Spinal cord (tissue), 10 donors: ENCODE results near the gene ADCY7. TPM values are rescaled to one million over a fixed set of nuclear protein-coding genes. Genes with fewer than 3 reads are reported as not detected.
"Not testable (repeated sequence)": the region's sequence is repeated elsewhere in the genome, so short reads cannot be mapped to it uniquely, and the experiment has no call there.

Experiments
- DNase-seq, 6 donors: peaks; one replicate each; pipeline versions ENCODE4 v3.0.0 to v3.0.0-alpha.2; 2013 to 2015; ENCODE audit warnings: low spot score in 6 of 6, low read depth in 4 of 6
- H3K27ac ChIP-seq: one replicate; pipeline ENCODE4 v1.5.1; 2013; ENCODE audit warnings: low read depth, low read length, control low read depth
- H3K27me3 ChIP-seq: one replicate; pipeline ENCODE4 v1.6.1; 2013; ENCODE audit warnings: low read length; ENCODE audit not compliant: control insufficient read depth, insufficient read depth
- H3K36me3 ChIP-seq: one replicate; pipeline ENCODE4 v1.6.1; 2013; ENCODE audit warnings: low read length; ENCODE audit not compliant: control insufficient read depth, insufficient read depth
- H3K4me1 ChIP-seq: one replicate; pipeline ENCODE4 v1.6.1; 2013; ENCODE audit warnings: low read length; ENCODE audit not compliant: control insufficient read depth, insufficient read depth
- H3K4me3 ChIP-seq: one replicate; pipeline ENCODE4 v1.5.1; 2013; ENCODE audit warnings: low read depth, low read length, control low read depth
- H3K9me3 ChIP-seq: one replicate; pipeline ENCODE4 v1.6.1; 2013; ENCODE audit warnings: low read length; ENCODE audit not compliant: control insufficient read depth, insufficient read depth
- WGBS: methylation state at CpG from one replicate; pipeline ENCODE4 v1.1.5; 2013; ENCODE audit warnings: missing lambda C conversion rate; ENCODE audit not compliant: insufficient coverage; 5-methylcytosine and 5-hydroxymethylcytosine counted together
- polyA plus RNA-seq, 2 donors: library from polyadenylated mRNA; unstranded; fragments of 120-200 nt; gene quantifications; one replicate each; pipeline ENCODE4 v1.2.1, GENCODE V29; 2013; ENCODE audit not compliant: insufficient read length in 2 of 2
- total RNA-seq, 2 donors: library from RNA; depleted of rRNA in 1 of 2; stranded (reverse); fragments of 120-200 nt in 1 of 2; fragments of >200 nt in 1 of 2; gene quantifications; one replicate each; pipeline versions ENCODE4 v1.2.3 to v1.2.4, GENCODE V29; 2013 to 2014
- donor health status: healthy.

The ADCY7 gene
- total and polyA plus RNA-seq, 4 donors, result 12.4 to 26.0 (median 16.3) TPM

DNA sequence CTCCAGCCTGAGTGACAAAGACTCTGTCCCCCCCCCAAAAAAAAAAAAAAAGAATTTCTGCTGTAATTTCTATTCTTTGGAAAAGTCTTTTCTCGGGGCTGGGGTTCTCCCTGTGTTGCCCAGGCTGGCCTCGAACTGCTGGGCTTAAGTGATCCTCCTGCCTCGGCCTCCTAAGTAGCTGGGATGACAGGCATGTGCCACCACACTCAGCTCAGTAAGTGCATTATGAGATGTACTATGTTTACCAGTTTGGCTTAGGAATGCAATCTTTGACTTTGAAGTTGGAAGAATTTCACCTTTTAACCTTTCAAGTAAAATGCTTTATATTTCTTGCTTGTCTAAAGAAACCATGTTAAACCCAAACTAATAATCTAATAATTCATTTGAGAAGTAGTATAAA is 28.0 kb upstream of the ADCY7 start:
- DNase-seq, result no peak
- no peaks in the 10 kb centered on the region for H3K4me1 ChIP-seq
- H3K36me3 ChIP-seq, result no peaks in the 10 kb centered on the region
- peaks cover 2% of the 10 kb centered on the region for H3K27me3 ChIP-seq
- no peaks in the 10 kb centered on the region for H3K9me3 ChIP-seq
- H3K27ac ChIP-seq, result no peak overlapping the region
- no peak overlapping the region for H3K4me3 ChIP-seq
- WGBS, result 92% methylated on average over 2 of the region's 3 CpGs

DNA sequence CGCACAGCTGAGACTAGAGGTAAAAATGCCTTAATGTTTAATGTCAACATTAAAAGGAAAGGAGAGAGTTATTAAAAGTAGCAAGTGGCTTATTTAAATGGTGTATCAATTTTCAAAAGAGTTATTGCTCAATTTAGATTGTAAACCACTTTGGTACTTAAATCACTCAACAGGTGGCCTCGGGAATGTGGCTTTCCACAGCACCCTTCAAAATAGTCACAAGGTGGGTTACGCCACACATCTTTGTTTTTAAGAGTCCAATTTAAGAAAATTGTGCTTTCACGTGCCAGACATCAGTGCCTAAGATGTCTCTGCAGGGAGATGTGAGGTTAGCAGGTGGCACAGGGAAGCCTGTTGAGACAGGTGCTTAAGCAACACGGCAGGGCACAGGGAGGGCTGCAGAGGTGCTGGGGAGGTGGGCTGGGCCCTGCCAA is 27.5 kb upstream of the ADCY7 start:
- peaks cover 2% of the 10 kb centered on the region for H3K27me3 ChIP-seq
- 73% methylated on average over 4 of the region's 5 CpGs for WGBS
- no peaks in the 10 kb centered on the region for H3K9me3 ChIP-seq
- no peak overlapping the region for H3K27ac ChIP-seq
- no peaks in the 10 kb centered on the region for H3K4me1 ChIP-seq
- no peak for DNase-seq
- no peaks in the 10 kb centered on the region for H3K36me3 ChIP-seq
- no peak overlapping the region for H3K4me3 ChIP-seq

DNA sequence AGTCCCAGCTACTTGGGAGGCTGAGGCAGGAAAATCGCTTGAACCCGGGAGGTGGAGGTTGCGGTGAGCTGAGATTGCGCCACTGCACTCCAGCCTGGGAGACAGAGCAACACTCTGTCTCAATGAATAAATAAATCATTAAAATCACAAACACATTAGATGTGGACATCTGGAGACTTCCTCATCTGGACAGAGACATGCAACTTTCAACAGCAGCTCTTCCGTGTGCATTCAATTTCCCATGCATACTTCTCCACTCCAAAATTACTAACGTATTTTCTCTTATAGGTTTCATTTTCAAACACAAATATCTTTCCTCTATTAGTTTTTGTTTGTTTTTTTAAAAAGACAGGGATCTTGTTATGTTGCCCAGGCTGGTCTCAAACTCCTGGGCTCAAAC is 23.3 kb upstream of the ADCY7 start:
- peaks cover 23% of the 10 kb centered on the region for H3K4me1 ChIP-seq

DNA sequence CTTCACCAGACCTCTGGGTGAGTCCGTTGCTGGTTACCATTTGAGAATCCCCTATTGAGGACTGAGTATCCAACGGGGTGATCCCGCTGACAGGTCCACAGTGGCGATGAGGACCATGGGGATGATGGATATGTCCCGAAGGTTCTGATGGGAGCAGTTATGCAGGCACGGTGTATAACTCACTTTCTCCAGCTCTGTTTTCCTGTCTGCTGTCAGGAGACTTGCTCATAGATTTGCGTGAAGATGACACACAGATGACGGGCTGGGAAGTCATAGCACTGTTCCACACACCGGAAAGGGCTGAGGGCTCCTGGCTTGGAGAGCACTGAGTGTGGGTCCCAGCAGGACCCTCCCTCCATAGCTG is 22.2 kb upstream of the ADCY7 start:
- no peaks in the 10 kb centered on the region for H3K9me3 ChIP-seq
- no peak for DNase-seq
- no peaks in the 10 kb centered on the region for H3K36me3 ChIP-seq
- H3K27me3 ChIP-seq, result peaks cover 16% of the 10 kb centered on the region
- 89% methylated on average over 9 of the region's 9 CpGs for WGBS
- no peak overlapping the region for H3K27ac ChIP-seq
- H3K4me3 ChIP-seq, result no peak overlapping the region
- peaks cover 23% of the 10 kb centered on the region for H3K4me1 ChIP-seq

More for the DNA sequence above, 23.3 kb upstream of the ADCY7 start:
- DNase-seq, H3K36me3 ChIP-seq, H3K27ac ChIP-seq, H3K4me3 ChIP-seq, H3K9me3 ChIP-seq: not testable (repeated sequence)
- H3K27me3 ChIP-seq, result peaks cover 16% of the 10 kb centered on the region
- 100% methylated on average over 2 of the region's 6 CpGs for WGBS

DNA sequence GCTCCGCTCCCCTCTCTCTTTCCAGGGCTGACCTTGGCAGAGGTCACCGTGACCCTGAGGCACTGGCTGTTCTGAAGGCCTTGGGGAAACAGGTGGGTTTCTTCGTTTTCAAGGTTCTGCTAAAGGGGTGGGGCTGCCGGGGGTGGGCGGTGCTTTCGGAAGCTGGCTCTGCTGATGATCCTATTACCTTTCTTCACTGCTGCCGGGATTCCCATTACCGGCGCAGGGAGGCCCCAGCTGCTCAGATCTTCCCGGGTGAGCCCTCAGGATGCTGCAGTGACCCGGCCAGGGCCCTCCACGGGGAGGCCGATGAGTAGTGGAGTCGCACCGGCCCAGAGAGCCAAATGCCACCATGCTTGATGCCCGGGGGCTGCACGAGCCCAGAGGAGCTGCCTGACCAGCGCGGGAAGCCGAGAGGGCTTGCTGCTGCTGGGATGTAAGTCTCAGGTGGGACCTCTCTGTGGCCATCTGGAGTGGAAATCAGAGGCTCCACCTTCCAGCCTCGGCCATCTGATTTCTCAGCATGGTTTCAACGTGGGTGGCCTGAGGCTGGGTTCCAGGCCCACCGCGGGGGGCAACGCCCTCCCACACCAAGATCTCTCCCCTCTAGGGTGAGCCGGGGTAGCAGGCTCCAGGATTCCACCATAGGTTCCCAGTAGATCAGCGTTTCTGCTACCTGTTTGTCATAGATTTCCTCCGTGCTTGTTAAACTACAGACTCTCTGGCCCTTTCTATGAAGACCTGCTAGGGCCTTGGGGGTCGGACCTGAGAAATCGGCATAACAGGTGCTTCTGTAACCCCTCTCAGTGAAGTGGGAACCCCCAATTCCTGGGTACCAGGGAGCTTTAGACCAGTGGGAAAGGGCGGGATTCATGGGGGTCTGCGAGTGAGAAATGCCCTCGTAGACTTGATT is 21.6 kb upstream of the ADCY7 start:
- Histone ChIP-seq H3K4me3 (no peak overlapping the region), H3K36me3 (no peaks in the 10 kb centered on the region), H3K27me3 (peaks cover 16% of the 10 kb centered on the region), H3K9me3 (no peaks in the 10 kb centered on the region), H3K4me1 (peaks cover 23% of the 10 kb centered on the region), H3K27ac (no peak overlapping the region)
- 33% methylated on average over 32 of the region's 33 CpGs for WGBS
- DNase-seq, result no peak

DNA sequence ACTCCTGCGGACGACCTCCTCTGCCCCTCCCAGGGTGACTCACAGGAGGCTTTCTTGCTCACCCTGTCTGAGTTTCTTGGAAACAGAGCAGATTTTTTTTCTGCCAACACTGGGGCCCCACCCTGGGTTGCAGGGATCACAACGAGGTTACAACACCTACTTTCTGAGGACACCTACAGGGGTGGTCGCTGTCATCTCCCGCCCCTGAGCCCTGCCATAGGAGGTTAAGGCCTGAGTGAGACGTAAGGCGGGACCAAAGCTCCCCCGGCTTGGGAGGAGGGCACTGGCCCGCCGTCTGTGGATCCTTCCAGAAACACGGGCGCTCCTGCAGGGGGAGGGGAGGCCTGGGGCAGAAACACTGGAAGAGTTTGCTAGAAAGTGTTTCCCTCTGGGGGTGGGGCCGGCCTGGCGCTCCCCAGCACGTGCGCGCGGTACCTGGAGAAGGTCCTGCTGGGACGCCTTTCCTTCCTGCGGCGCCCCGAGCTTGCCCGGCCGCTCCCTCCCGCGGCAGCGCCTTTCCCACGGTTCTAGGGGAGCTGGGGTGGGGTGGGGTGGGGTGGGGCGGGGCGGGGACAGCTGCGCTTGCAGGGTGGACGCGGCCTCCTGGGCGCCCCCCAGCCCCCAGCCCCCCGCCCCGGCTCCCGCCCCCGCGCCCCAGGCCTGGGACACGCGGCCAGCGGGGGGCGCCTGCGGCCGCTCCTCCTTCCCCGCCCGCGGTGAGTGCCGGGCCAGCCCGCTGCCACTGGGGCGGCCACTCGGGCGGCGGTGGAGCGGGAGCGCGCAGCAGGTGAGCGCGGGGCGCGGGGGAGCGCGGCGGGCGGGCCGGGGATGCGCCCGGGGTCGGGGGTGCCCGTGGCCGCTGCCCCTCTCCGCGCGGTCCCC is 20.7 kb upstream of the ADCY7 start:
- WGBS, result 3% methylated on average over 57 of the region's 74 CpGs

DNA sequence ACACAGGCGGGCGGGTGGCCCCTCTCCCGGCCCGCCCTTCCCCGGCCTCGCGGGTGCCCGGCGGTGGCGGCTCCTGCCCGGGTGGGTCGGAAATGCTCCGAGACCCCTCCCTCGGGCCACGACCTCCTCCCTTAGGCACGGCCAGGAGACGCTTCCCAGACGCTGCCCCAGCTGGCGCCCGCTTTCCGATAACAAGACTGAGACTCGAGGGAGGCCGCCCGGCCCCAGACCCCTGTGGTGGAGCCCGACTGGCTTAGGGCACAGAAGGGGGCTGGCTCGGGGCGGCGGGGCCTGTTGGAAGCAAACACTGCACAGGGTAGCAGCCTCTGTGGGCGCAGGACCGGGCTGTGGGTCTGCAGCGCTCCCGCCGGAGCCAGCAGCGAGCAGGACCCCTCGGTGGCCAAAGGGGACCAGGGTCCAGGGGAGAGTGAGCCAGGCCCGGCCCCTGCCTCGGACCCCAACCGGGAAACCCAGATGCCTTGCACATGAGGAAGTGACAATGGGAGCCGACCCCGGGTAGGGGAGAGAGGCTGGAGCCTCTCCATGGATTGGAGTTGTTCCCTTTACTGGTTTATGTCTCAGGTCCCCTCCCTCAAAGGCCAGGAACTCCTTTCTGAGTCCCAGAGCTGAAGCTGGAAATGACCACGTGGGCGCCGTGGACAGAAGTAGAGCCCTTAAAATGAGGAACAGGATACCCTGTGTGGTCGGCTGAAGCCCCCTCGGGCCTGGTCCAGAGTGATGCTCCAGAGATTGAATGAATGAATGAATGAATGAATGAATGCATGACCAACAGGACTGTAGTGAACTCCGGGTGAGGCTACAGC is 19.8 kb upstream of the ADCY7 start:
- Histone ChIP-seq H3K36me3 (no peaks in the 10 kb centered on the region), H3K27me3 (peaks cover 16% of the 10 kb centered on the region), H3K9me3 (no peaks in the 10 kb centered on the region), H3K4me3 (peak overlapping the region; percentile 49), H3K27ac (no peak overlapping the region), H3K4me1 (peaks cover 23% of the 10 kb centered on the region)
- WGBS, result 13% methylated on average over 46 of the region's 46 CpGs
- DNase-seq, result peak in 2 of 6 donors; percentile 35 to 43

More for the DNA sequence above, 20.7 kb upstream of the ADCY7 start:
- H3K4me3 ChIP-seq, result peak overlapping the region; percentile 38
- peaks cover 23% of the 10 kb centered on the region for H3K4me1 ChIP-seq
- H3K27me3 ChIP-seq, result peaks cover 16% of the 10 kb centered on the region
- peak in 2 of 6 donors; percentile 46 to 57 for DNase-seq
- H3K36me3 ChIP-seq, result no peaks in the 10 kb centered on the region
- no peak overlapping the region for H3K27ac ChIP-seq
- H3K9me3 ChIP-seq, result no peaks in the 10 kb centered on the region

DNA sequence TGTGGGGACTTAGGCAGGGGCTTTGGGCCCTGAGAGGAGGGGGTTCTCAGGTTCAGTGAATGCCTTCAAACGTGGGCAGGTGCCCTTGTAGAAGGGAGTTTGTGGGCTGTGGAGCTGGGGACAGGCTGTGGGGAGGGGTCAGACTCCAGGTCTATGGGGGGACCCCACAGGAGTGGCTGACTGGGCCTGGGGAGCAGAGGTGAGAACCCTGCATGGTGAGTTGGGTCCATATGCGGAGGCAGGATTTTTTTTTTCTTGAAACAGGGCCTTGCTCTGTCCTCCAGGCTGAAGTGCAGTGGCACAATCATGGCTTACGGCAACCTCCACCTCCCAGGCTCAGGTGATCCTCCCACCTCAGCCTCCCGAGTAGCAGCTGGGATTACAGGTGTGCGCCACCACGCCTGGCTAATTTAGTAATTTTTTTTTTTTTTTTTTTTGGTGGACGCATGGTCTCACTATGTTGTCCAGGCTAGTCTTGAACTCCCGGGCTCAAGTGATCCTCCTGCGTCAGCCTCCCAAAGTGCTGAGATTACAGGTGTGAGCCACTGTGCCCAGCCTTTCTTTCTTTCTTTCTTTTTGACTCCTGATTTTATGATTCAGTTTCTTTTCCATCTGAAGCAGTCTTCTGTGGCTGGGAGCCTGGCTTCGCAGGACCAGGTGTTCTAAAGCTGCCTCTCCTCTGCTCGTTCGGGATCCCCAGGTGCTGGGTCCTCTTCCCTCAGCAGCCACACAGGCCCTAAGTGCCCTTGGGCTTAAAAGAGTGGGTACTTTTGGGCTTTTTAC is 19.0 kb upstream of the ADCY7 start:
- no peak for DNase-seq
- Histone ChIP-seq H3K9me3 (no peaks in the 10 kb centered on the region), H3K27ac (no peak overlapping the region), H3K4me3 (no peak overlapping the region), H3K4me1 (peaks cover 23% of the 10 kb centered on the region), H3K36me3 (no peaks in the 10 kb centered on the region), H3K27me3 (peaks cover 16% of the 10 kb centered on the region)
- 100% methylated on average over 3 of the region's 12 CpGs for WGBS
